ENCODE measurements around the gene RAP1GDS1. TPM values are rescaled to one million over a fixed set of nuclear protein-coding genes. Genes with fewer than 3 reads are reported as not detected.
"Not testable (repeated sequence)": the region's sequence is repeated elsewhere in the genome, so short reads cannot be mapped to it uniquely, and the experiment has no call there.

RAP1GDS1 gene
- total RNA-seq, 2 donors from 2014 or later, result 7.5 to 7.8 TPM

DNA sequence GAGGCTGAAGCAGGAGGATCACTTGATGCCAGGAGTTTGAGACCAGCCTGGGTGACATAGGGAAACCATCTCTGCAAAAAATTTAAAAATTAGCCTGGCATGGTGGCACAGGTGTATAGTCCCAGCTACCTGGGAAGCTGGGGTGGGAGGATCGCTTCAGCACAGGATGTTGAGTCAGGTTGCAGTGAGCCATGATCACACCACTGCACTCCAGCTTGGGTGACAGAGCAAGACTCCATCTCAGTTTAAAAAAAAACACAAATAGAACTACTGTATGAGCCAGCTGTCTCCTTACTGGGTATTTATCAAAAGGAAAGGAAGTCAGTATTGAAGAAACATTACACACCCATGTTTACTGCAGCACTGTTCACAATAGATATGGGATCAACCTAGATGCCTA, 138.7 kb downstream of the RAP1GDS1 start:
- no peak overlapping the region for H3K27ac ChIP-seq
- no peak for DNase-seq (ENCODE audit: low spot score)
- no peak overlapping the region for H3K4me3 ChIP-seq
- TF ChIP-seq, protein P1, sequence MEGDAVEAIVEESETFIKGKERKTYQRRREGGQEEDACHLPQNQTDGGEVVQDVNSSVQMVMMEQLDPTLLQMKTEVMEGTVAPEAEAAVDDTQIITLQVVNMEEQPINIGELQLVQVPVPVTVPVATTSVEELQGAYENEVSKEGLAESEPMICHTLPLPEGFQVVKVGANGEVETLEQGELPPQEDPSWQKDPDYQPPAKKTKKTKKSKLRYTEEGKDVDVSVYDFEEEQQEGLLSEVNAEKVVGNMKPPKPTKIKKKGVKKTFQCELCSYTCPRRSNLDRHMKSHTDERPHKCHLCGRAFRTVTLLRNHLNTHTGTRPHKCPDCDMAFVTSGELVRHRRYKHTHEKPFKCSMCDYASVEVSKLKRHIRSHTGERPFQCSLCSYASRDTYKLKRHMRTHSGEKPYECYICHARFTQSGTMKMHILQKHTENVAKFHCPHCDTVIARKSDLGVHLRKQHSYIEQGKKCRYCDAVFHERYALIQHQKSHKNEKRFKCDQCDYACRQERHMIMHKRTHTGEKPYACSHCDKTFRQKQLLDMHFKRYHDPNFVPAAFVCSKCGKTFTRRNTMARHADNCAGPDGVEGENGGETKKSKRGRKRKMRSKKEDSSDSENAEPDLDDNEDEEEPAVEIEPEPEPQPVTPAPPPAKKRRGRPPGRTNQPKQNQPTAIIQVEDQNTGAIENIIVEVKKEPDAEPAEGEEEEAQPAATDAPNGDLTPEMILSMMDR (IDR thresholded peaks at IDR 0.05), result no peak
- H3K9me3 ChIP-seq, result no peaks in the 10 kb centered on the region
- no peaks in the 10 kb centered on the region for H3K4me1 ChIP-seq
- no peaks in the 10 kb centered on the region for H3K27me3 ChIP-seq
- no peaks in the 10 kb centered on the region for H3K36me3 ChIP-seq

DNA sequence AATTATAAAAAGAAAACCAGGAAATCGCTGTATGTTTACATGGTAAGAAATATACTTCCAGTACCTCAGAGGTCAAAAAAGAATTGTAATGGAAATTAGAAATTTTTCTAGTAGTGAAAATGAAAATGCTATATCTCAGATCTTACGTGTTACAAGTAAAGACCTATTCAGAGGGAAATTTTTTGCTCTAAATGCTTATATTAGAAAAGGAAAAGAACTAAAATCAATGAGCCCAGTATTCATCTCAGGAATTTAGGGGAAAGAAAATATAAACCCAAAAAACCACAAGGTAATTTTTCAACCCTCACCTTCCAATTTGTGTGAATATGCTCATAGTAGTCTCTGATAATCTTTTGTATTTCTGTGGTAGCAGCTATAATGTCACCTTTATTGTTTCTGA, 145.6 kb downstream of the RAP1GDS1 start:
- no peak overlapping the region for H3K4me3 ChIP-seq
- H3K36me3 ChIP-seq, result no peaks in the 10 kb centered on the region
- H3K9me3 ChIP-seq, result no peaks in the 10 kb centered on the region
- H3K27ac ChIP-seq, result no peak overlapping the region
- TF ChIP-seq, protein P1 (IDR thresholded peaks at IDR 0.05), result no peak
- no peaks in the 10 kb centered on the region for H3K27me3 ChIP-seq
- no peaks in the 10 kb centered on the region for H3K4me1 ChIP-seq
- no peak for DNase-seq (ENCODE audit: low spot score)

GRCh38 chr4:98411731-98412130, 150.5 kb downstream of the RAP1GDS1 start:
- H3K4me3 ChIP-seq, result no peak overlapping the region
- H3K36me3 ChIP-seq, result no peaks in the 10 kb centered on the region
- no peaks in the 10 kb centered on the region for H3K4me1 ChIP-seq
- no peaks in the 10 kb centered on the region for H3K27me3 ChIP-seq
- TF ChIP-seq, protein P1 (IDR thresholded peaks at IDR 0.05), result no peak
- no peak for DNase-seq (ENCODE audit: low spot score)
- peaks cover 0 to 7% of the 10 kb centered on the region in 2 donors for H3K9me3 ChIP-seq
- H3K27ac ChIP-seq, result no peak overlapping the region

DNA sequence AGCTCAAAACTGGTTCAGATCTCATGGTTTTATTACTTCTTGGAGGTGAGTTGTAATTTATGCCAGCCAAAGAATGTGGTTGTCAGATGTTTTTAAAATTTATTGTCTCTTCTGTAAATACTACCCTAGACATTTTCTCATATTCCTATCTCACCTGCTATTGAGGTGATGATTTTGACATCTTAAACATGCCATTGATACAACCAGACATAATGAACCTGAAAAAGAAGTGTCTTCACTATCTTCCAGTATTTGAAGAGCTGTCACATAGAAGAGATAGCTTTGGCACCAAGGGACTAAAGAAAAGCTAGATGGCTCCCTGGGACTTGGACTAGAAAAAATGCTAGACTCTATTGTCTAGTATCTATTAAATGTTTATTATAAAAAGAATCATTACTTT, 155.7 kb downstream of the RAP1GDS1 start:
- TF ChIP-seq, protein P1 (IDR thresholded peaks at IDR 0.05), result no peak
- Histone ChIP-seq H3K9me3 (peaks cover 0 to 7% of the 10 kb centered on the region in 2 donors), H3K4me3 (no peak overlapping the region), H3K27me3 (no peaks in the 10 kb centered on the region), H3K36me3 (peaks cover 11% of the 10 kb centered on the region), H3K4me1 (no peaks in the 10 kb centered on the region), H3K27ac (no peak overlapping the region)
- DNase-seq (ENCODE audit: low spot score), result no peak

DNA sequence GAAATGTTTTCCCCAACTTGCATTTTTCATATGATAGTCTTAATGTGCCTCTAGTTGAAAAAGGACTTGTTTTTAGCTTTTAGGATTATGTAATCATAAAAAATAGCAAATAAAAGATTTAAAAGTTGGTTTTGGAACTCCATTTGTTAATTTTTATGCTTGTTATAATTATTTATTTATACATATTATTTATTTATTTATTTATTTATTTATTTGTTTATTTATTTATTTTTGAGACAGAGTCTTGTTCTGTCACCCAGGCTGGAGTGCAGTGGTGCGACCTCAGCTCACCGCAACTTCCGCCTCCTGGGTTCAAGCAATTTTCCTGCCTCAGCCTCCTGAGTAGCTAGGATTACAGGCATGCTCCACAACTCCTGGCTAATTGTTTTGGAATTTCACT, 159.0 kb downstream of the RAP1GDS1 start:
- H3K27ac ChIP-seq; H3K27me3 ChIP-seq; H3K4me3 ChIP-seq; H3K9me3 ChIP-seq; DNase-seq (ENCODE audit: low spot score); H3K4me1 ChIP-seq: not testable (repeated sequence)
- peaks cover 23% of the 10 kb centered on the region for H3K36me3 ChIP-seq

DNA sequence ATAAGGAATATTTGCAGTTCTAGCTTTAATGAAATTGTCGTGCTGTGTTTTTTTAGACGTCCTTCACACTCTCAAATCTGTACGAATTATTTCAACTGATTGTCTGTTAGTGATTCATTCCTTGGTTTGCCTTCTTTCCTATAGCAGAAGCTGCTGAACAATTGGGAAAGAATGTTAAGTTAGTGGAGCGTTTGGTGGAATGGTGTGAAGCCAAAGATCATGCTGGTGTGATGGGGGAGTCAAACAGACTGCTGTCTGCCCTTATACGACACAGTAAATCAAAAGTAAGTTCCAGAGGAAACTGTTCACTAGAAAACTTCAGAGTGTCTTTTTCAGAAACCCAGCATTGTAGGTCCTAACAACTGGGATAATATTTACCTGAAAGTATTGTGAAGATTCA, 159.9 kb downstream of the RAP1GDS1 start:
- Histone ChIP-seq H3K27ac (no peak overlapping the region), H3K4me3 (no peak overlapping the region), H3K9me3 (no peaks in the 10 kb centered on the region), H3K4me1 (no peaks in the 10 kb centered on the region), H3K36me3 (peaks cover 25% of the 10 kb centered on the region), H3K27me3 (no peaks in the 10 kb centered on the region)
- no peak for DNase-seq (ENCODE audit: low spot score)
- TF ChIP-seq, protein P1 (IDR thresholded peaks at IDR 0.05), result no peak

All from right atrium auricular region (tissue), 2 donors.